Germinal center (tissue), 1 donor: Measurements from ENCODE around the gene KCTD20.
"Not testable (repeated sequence)": the region's sequence is repeated elsewhere in the genome, so short reads cannot be mapped to it uniquely, and the experiment has no call there.

Source experiments
- DNase-seq: peaks from one replicate; pipeline ENCODE4 v3.0.0; 2012; ENCODE audit warnings: mixed read lengths, low spot score

The KCTD20 gene

DNA sequence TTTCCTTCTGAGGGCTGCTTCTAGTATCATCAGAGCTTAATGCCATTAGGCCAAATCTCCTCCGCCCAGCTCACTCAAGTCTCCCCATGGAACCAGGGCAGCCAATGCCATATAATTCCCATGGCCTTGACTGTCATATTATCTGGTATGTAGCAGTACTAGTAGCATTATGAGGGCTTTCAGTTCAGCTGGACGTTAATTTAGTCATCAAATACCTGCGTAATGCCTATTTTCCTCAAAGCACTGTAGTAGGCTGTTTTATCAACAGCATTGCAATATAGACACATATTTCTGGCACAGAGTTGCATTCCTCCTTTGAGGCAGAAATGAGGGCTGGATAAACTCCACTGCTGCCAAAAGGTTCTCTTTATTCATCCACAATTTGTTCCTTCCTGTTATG, 1.7 kb downstream of the KCTD20 start:
- DNase-seq = no peak

DNA sequence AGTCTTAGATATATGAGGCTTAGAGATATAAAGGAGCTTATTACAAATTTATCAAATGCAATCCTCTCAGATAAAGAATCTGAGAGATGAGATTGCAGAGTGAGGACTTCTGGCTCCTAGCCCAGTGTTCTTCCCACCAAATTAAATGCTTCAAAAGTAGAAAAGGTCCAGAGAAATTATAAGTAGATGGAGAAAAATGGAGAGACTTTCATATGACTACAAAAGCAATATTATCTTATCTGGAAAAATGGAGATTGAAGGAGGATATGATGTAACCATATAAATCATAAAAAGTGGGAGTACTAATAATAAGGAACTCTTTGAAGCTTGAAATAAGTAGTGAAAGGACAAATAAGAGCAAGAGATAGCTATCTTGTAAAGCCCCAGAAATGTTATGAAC, 2.8 kb downstream of the KCTD20 start:
- DNase-seq = no peak

DNA sequence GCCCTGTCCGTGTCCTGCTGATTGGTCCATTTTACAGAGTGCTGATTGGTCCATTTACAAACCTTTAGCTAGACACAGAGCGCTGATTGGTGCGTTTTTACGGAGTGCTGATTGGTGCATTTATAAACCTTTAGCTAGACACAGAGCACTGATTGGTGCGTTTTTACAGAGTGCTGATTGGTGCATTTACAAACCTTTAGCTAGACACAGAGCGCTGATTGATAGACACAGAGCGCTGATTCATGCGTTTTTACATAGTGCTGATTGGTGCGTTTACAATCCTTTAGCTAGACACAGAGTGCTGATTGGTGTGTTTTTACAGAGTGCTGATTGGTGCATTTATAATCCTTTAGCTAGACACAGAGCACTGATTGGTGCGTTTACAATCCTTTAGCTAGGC, 6.4 kb downstream of the KCTD20 start:
- DNase-seq = not testable (repeated sequence)

DNA sequence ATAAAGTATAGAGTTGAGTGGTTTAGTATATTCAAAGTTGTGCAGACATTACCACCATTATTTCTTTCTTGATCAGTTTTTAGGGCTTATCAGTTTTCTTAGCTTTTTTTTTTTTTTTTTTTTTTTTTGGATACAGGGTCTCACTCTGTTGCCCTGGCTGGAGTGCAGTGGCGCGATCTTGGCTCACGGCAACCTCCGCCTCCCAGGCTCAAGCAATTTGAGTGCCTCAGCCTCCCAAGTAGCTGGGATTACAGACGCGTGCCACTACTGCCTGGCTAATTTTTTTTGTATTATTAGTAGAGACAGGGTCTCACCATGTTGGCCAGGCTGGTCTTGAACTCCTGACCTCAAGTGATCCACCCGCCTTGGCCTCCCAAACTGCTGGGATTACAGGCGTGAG, 10.1 kb downstream of the KCTD20 start:
- DNase-seq = not testable (repeated sequence)

DNA sequence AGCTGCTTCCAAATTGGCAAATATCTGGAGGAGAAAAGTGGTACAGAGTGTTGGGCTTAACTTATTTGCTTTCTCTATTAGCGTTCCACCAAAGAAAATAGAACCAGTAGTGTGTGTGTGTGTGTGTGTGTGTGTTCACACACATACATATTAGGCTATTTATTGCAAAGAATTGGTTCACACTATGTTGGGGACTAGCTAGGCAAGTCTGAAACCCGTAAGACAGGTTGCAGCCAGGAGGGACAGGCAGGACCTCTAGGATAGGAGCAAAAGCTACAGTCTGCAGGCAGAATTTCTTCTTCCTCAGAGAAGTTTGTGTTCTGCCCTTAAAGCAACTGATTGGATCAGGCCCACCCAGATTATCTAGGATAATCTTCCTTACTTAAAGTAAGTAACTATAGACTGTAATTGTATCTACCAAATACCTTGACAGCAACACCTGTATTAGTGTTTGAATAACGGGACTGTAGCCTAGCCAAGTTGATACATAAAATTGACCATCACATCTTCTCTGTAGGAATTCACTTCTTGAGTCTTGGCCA, 12.8 kb downstream of the KCTD20 start:
- DNase-seq = no peak

DNA sequence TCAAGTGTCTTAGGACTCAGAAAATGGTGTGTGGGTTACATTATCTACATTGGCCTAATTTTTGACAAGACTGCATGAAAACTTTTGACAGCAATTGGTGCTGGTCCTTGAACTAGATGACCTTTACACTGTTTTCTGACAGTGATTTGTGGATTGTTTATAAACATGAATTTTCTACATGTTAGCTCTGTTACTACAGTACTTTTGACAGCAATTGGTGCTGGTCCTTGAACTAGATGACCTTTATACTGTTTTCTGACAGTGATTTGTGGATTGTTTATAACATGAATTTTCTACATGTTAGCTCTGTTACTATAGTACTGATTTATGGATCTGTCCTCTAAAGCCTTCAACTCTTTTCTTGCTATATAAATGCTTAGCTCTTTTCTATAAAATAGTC, 16.7 kb downstream of the KCTD20 start:
- DNase-seq = no peak

DNA sequence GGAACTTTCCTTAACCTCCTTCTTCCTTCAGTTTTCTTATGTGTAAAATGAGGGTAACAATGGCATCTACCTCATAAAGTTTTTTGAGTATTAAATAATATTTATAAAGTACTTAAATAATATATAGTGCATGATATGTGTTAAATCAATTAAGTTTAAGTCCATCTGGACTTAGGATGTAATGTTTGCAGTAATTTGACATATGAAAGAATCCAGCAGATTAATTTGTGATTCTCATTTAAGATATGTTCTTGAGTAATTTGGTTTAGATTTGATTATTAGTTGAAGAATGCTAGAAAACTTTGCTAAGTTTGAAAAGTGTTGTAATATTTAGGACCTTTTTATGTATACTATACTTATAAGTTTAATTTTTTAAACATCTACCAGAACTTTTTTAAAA, 18.1 kb downstream of the KCTD20 start:
- DNase-seq = no peak

DNA sequence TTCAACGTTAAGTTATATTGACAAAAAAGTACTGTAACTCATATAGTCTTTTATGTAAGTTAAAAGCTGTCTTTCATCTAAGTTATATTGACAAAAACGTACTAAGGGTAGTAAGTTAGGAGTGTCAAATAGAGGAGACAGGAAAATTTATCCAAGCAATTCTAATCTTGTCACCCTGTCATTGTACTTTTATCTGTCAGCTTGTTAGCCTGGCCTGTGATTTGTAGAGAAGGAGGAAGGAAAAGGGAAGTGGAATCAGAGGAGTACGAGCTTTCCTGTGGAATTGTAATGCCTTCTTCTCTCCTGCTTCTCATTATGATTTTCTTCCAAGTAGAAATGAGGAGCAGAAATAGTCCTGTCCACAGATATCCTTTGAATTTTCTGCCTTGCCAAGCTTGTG, 18.8 kb downstream of the KCTD20 start:
- no peak for DNase-seq

DNA sequence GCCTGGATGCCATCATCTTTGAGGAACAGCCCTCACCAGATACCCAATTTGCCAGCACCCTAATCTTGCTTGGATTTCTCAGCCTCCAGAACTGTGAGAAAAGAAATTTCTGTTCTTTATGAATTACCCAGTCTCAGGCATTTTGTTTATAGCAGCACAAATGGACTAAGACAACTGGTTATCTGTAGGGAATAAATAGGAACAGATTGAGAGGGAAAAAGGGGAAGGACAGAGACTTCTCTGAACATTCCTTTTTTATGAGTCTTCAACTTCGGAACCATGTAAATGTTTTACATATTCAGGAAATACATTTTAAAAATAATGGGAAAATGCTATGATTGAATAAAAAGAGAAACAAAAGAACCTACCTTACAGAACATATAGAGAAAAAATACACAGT, 20.9 kb downstream of the KCTD20 start:
- no peak for DNase-seq

DNA sequence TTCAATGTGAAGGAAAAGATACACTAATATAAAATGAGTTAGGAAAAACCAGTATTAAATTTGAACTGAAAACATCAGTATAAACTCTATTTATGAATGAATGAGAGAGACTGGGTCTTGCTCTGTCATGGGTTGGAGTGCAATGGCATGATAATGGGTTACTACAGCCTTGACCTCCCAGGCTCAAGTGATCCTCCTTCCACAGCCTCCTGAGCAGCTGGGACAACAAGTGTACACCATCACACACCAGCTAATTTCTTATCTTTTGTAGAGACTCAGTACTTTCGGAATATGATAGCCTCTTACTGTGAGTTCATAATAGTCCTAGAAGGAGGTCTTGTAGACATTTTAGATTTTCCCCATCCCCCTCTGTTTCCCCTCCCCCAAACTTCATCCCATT, 21.4 kb downstream of the KCTD20 start:
- no peak for DNase-seq

DNA sequence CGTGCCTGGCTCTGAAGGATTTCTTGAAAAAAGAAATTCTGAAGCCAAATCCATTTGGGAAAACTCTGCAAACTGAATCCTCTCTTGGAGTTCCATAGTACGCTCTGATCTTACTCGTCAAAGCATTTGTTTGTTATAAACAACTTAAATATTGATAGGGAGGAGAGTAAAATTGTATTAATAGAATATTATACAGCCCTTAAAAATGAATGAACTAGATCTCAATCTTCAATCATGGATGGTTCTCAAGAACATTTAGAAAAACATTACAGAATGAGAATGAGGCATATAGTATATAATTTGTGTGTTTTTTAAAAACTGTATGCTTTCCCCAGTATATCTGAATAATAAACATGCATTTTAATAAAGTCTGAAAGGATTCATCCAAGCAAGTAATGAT, 24.8 kb downstream of the KCTD20 start:
- DNase-seq = no peak

DNA sequence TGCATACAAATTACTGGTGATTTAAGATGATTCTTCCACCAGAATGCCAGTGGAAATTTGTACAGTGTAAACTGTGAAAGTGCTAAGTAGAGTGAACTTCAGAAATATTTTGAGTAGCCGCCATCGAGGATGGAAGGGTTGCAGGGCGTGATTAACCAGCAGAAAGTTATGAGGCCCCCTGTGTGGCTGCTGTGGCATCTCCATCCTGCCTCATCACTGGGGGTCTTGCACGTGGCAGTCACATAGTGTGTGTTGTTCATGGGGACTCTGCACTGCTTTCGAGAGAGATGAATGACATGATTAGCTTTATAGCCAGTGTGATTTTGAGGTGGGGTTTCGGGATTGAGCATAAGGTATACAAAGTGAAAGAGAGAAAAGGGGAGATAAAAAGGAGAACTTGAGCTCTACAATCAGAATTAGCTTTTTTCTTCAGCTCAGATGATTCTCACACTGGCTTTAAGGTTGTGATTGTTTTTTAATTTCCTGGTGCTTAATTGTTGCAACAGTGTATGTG, 26.4 kb downstream of the KCTD20 start:
- DNase-seq = no peak

DNA sequence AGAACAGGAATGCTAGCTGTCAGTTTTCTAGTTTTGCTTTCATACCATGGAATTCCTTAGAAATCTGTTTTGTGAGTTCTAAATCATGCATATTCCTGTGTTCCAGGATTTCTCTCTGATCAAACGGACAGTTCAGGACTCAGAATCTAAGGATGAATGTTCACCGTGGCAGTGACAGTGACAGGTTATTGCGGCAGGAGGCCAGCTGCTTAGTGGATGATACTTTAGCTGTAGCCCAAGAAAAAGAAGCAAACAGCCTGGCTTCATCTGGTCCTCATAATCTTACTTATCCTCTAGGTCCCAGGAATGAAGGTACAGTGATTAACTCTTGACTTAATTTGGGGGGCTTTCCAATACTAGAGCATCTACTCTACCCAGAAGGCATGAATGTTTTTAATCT, 27.1 kb downstream of the KCTD20 start:
- DNase-seq = no peak

DNA sequence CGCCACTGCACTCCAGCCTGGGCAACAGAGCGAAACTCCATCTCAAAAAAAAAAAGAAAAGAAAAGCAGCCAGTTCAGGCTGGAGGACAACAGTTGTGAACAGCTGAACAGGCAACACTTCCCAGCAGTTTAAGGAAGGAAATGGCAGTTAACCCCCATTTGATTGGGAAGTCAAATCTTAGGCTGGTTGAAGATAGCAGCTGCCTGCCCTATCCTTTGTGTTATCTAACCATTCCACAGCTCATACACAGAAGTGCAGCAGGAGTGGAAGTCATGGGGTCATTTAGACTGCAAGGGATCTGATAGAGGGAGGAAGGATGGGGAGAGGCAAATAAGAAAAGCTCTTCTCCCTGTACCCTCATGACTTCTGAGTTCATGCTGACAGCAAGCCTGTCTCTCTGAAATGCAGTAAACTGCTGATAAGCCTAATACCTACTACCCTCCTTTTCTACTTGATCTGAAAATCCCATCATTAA, 35.3 kb downstream of the KCTD20 start:
- DNase-seq = no peak

DNA sequence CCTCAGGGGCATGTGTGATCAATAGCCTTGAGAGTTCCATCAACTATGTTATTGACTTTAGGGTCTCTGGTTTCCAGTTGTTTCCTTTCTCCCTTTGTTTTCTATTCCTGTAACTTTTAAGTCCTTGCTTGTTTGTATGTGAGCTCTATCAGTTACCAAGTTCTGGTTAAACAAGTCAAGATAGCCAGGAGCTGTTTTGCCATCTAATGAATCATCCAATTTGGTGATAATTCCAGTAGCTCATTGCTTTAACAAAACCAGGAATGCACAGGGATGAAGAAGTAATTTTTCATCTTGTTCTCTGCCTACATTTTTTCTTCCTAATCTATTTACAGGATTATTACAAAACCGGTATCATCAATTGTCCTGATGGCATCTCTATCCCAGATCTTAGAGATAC, 36.5 kb downstream of the KCTD20 start:
- no peak for DNase-seq

DNA sequence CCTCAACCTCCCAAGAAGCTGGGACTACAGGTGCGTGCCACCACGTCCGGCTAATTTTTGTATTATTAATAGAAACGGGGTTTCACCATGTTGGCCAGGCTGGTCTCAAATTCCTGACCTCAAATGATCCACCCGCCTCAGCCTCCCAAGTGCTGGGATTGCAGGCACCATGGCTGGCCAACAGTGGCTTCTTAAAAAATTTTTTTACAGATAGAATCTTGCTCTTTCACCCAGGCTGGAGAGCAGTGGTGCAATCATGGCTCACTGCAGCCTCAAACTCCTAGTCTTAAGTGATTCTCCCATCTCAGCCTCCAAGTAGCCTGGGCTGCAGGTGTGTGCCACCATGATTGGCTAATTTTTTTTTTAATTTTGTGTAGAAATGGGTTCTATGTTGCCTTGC, 40.5 kb downstream of the KCTD20 start:
- DNase-seq = not testable (repeated sequence)

DNA sequence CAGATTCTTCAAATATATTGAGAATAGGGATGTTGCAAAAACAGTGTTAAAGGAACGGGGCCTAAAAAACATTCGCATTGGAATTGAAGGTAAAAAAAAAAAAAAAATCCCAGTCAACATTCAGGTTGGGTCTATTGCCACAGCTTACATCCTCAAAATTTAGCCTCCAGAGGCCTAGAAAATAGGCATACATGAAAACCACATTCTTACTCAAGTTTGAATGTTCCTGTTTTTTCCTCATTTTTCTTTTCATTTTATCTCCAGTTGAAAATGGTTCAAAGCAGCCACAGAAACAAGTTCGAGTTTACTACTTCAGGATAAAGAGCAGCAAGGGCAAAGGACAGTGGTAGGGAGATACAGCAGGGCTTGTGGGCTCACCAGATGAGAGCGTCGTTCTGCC, 41.9 kb downstream of the KCTD20 start:
- no peak for DNase-seq

DNA sequence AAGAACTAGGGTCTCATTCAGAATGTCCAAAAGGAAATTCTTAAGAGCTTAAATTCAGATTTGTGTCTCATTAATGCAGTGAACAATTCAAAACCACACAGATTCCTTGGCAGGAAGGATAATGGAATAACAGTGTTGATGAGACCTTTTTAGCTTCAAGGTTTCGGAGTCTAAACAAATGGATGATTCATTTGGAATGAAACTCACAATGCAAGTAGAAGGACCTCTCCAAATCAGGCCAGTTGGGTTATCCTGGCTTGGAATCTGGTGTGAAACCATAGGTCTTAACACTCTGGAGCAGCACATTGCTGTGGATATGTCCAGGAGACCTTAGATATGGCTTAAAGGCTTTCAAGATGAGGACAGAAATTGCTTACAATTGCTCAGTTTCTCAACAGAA, 44.9 kb downstream of the KCTD20 start:
- DNase-seq = no peak

DNA sequence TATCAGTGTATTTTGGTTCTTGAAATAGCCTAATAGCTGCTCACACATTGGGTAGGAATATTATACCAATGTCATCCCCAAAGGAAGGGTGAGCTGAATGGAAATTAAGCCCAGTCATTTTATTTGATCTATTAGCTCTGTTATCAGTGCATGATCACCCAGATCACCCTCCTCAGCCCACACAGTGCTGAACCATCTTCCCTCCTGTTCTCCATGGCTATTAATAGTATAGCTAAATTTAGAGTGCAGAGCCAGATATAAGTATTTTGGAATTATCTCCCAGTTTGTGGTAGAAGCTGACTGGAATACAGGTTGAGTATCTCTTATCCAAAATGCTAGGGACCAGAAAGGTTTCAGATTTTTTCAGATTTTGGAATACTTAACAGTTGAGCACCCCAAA, 45.4 kb downstream of the KCTD20 start:
- no peak for DNase-seq

DNA sequence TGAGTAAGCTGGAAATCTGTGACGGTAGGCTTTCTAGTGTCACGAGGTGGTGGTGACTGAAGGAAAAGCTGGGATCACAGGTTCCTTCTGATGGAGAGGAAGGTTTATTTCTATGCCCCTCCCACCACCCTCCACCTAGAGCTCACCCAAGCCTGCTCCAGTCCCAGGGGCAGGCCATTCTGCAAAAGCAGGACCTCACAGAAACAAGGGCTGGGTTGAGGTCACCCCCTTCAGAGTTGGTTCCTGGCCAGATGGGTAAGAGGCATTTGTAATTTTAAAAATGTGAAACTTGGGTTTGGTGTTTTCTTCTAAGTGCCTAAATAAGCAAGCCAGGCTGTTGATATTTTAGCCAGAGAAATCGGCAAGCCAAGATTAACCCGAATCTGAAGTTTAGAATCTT, 46.6 kb downstream of the KCTD20 start:
- no peak for DNase-seq

DNA sequence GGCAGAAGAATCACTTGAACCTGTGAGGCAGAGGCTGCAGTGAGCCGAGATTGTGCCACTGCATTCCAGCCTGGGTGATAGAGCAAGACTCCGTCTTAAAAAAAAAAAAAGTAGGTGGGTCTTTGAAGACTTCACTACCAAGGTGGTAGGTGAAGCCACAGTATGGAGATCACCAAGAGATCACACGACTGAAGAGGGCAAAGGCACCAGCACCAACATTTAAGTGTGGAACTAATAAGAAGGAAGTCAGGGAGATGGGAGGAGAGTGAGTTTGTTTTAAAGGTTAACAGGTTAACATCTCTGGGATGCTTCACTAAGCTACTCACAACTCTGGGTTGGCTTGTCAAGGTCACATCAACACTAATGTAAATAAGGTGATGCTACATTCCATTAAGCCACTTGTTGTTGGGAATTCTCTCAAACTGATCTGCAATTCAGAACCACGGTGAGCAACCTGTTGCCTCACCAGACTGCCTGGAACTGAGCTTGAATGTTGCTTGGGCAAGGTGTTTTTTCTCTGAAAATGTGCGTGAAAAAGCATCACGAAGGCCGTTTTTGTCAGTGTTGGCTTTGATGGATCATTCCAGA, 48.7 kb downstream of the KCTD20 start:
- no peak for DNase-seq

DNA sequence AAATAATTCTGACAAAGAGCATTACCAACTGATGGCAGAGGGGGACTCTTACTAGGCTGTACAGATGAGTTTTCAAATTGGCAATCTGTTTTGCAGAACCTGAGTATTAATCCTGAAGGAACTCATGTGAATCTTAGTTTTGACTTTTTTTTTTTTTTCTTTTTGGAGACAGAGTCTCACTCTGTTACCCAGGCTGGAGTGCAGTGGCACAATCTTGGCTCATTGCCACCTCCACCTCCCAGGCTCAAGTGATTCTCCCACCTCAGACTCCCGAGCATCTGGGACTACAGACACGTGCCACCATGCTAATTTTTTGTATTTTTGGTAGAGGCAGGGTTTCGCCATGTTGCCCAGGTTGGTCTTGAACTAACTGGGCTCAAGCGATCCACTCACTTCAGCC, 49.3 kb downstream of the KCTD20 start:
- DNase-seq = no peak

DNA sequence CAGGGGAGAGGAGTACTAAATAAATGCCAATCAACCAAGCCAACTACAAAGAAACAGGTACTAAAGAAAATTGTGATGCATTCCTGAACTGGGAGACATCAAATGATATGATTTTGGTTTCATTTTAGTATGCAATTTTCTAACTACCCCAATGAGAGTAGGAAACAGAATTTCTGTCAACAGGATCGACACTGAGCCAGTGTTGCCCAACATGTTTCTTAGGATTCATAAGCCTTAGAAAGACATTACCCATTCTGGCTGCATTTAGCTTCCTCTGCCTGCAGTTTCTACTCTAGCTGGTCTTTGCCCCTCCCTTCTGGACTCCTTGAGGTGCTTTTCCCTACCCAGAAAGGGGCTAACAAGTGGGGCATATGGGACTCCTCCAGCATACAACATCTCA, 49.8 kb downstream of the KCTD20 start:
- DNase-seq = no peak

DNA sequence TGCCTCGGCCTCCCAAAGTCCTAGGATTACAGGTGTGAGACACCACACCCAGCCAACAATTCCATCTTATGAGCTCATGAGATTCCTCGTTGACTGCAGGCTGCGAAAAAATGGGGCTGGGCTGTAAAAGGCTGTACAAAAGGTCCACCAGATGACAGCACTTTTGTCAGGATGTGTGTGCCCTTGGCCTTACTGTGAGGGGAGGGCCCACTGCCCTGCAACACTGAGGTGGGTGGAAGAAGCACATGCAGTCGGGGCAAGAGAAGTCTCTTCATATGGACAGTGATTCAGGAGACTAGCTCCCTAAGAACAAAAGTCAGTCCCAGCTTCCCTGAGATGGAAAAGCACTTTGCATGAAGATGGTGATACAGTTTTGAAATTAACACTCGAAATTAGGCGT, 50.5 kb downstream of the KCTD20 start:
- no peak for DNase-seq
